HL-60/S4 (cell line): Measurements from ENCODE around the gene CLCN7.
"Not testable (repeated sequence)": the region's sequence is repeated elsewhere in the genome, so short reads cannot be mapped to it uniquely, and the experiment has no call there.

Source experiments
- in situ Hi-C: fragments of 300-500 bp; cut with MboI; formaldehyde crosslinking; loops from 2 replicates; pipeline ENCODE4 v1.14.3; 2022; ENCODE audit warnings: low sequenced_read_pairs

Gene CLCN7

DNA sequence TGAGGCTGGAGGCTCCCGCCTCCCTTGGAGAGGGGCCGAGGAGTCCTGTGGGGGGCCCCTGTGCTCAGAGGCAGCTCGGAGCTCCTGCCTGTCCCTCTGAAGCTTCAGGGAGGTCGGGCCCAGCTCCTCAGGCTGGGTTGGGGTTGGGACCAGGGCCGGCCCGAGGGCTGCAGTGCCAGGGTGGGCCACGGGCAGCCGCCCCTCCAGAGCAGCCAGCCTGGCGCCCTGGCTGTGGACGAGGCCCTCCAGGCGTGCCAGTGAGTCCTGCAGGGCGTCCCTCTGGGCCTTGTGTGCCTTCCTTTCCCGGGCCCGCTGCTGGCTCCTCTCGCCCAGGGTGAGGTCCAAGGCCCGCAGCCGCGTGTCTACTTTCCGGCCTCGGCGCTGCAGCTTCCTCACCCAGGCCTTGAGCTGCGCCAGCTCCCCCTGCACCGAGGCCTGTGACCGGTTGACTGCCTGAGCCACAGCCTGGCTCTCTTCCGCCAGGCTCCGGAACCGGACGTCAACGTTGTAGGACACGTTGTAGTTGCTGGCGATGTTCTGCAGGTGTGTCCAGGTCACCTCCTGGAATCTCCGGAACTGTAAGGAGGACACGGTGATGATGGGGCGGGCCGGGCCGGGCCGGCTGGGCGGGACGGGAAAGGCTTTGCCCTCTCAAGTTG, 12.7 kb upstream of the CLCN7 start:
- in situ Hi-C loops, result no loop called here

DNA sequence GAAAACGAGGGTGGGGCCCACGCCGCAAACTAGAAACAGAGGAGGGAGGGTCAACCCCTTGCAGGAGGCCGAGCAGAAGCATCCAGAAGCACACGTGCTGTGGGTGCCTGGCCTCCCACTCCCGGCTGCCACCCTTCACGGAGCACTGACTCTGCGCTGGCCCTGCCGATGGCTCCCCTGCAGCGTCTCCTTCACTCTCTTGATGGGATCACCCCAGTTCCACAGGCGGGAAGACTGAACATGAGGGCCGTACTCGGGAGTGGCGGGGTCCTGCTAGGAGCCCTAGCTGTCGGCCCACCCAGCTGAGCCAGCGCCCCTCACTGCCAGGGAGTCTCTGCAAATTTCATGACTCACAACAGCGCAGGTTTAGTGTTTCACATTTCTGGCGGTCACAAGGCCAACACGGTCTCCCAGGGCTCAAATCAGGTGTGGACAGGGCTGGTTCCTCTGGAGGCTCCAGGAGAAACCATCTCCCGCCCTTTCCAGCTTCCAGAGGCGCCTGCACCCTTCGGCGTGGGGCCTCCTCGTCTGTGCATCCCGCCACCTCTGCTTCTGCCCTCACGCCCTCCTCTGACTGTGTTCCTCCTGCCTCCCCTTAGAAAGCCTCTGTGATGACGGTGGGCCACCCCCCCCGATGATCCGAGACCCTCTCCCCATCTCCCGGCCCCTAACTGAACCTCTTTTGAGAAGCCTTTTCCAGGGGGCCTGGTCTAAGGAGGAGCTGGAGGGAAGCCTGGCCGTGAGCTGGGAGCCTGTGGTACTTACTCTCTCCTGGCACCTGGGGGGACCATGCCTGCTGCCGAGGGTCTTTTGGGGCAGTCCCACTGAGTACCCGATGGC, 11.9 kb upstream of the CLCN7 start:
- in situ Hi-C loops, result no loop called here

DNA sequence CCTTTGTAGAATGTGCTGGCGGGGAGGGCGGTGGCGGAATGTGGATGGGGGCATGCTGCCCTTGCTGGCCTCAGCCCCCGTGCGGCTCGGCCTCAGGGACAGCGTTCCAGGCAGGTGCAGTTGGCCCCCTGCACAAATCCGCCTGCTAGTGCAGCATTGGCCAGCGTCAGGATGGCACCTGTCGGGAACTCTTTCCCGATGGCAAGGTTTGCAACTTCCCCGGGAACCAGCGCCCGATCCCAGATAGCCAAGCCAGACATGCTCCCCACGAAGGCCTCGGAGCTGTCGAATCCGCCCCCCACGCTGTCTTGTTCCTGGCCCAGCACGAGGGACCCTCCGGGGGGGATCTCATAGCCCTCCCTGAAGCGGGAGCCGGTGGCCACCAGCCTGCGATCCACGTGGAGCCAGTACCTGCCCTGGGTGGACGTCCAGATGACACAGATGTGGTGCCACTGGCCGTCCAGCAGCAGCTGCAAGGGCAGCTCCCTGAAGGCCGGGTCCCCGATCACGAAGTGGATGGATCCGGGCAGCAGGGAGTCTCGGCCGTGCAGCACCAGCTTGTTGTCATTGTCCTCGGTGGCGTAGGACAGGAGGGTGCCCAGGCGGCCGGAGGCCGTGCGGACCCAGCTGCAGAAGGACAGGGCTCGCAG, 11.1 kb upstream of the CLCN7 start:
- in situ Hi-C loops, result no loop called here

DNA sequence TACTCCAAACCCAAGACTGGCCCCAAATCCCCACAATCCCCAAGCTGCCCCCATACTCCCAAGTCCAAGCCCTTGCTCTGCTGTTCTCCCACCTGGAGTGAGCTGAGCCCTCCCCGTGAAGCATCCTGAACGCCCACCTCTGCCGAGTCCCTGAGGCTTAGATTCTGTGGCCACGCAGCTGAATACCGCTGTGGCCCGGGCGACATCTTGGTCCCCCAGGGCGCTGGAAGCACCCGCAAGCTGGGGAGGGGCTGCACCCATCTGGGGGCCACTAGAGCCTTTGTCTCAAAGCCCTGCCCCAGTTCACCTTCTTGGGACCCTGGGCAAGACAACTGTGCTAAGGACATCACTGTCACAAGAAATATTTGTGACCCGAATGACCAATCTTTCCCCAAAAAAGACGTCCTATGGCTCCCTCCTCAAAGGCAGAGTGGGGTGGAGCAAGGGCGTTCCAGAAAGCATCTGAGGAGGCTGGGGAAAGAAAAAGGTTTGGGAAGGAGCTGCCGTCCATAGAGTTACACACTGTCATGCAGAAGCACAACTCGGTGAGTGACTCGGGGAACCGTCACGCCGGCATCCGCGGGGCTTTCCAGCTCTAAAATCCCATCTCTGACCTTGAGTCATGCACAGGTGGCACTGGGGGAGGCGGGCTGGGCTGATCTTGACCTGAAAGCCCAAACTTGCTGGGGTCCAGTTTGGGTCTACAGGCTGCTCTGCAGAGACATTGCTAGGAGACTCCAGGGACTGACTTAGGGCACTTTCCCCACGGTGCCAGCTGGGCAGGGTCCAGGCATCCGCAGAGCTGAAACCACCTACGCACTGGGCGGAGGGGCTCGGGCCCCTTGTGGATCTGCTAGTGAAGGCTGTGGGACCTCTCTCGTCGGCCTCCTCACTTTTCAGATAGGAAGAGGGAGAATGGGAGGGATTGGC, 7.3 kb upstream of the CLCN7 start:
- in situ Hi-C loops, result no loop called here

DNA sequence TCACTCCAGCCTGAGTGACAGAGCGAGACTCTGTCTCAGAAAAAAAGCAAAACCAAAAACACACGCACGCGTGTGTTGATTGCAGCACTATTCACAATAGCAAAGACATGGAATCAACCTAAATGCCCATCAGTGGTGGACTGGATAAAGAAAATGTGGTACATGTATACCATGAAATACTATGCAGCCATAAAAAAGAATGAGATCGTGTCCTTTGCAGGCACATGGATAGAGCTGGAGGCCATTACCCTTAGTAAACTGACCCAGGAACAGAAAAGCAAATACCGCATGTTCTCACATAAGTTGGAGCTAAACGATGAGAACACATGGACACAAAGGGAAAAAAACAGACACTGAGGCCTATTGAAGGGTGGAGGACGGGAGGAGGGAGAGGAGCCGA, 4.1 kb upstream of the CLCN7 start:
- in situ Hi-C loops, result not testable (repeated sequence)

DNA sequence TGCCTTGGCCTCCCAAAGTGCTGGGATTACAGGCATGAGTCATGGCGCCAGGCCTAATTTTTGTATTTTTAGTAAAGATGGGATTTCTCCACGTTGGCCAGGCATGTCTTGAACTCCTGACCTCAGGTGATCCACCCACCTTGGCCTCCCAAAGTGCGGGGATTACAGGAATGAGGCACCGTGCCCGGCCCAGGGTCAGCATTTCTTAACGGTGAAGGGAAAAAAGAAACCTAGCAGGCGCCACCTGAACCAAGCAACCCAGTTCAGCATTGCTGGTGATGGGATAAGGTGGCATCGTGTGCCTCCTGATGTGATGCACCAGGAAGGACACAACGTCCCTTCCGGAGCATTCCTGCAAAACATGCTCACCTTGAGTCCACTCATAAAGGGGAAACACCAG, 2.2 kb upstream of the CLCN7 start:
- in situ Hi-C loops, result no loop called here

DNA sequence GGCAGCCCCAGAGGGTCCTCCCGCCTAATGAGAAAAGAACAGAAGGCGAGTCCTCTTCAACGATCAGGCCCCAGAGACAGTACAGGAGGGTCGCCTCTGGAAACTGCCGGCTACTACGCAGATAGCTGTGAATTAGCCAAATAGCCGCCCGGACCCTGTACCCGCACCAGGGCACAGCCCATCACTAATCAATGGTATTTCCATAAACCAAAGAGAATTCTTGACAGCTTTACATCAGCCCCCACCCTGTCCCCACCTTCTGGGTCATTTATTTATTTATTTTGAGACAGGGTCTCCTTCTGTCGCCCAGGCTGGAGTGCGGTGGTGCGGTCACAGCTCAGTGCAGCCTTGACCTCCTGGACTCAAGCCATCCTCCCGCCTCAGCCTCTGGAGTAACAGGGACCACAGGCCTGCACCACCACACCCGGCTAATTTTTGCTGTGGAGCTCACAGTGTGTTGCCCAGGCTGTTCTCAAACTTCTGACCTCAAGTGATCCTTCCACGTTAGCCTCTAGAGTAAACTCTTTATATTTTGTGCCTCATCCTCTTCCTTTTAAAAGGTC, 805 bp upstream of the CLCN7 start:
- in situ Hi-C loops, result no loop called here

DNA sequence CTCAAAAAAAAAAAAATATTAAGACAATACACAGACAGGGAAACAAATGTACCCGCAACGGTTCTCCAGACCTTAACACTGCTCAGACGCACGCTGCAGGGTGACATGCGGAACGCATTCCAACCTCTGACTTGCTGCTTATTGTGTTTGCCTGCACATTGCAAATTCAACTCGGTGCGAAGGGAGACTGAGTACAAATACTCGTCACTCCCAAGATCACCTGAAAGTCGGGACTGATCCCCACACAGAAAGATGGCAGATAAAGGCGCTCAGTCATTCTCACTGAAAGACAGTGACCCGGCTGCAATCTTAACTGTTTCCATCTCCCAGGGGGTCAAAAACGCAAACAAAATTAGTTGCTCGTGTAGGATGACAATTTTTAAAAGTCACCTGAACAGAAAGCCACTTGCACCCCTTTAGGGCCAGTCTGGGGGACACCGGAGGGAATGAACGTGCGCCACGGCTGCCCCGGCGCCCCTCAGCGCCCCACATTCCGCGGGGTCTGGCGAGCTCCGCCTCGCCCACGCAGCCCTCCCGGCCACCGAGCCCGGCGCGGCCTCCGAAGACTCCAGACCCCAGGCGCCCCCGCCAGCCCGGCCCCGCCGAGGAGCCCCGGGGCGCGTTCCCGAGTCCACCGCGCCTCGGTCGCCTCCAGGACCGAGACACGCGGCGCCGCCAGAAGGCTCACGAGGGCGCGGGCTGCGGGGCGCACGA, 589 bp downstream of the CLCN7 start:
- in situ Hi-C loops, result no loop called here

DNA sequence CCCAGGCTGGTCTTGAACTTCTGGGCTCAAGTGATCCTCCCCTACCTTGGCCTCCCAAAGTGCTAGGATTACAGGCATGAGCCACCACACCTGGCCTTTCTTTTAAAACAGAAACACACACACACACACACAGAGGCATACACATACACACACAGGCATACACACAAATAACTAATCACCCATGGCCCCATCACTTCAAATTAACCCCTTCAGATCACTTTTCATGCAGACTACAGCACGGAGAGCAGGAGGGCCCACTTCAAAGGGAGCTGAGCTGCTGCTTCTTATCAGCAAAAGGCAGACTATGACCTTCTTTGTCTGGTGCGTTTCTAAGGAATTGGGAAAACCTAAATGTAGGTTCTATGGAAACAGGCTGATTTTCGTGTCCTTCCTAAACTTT, 1.9 kb downstream of the CLCN7 start:
- in situ Hi-C loops, result no loop called here

DNA sequence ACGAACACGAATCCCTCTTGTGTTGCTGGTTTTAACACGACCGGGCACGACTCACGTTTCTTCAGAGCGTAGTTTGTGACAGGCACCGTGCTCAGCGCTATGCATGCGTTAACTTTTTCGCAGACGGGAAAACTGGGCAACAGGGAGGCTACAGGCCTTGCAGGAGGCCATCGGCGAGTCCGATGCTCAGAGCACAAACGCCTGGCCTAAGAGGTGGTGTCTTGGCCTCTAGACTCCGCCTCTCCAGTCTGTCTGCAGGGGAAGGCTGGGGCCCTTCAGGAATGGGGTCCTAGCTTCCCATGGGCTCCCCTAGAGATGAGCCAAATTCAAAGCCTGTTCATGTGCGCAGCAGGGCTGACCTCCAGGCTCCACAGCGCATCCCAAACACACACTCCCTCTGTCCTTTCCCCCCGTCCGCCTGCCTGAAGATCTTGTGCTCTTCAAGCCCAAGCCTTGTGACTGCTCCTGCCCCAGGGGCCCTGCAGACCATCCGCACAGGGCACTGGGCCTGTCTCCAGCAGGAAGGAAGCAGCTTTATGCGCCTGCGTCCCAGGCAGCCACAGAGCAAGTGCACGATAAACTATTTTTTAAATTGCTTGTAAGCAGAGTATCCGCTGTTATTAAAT, 3.1 kb downstream of the CLCN7 start:
- in situ Hi-C loops, result no loop called here

DNA sequence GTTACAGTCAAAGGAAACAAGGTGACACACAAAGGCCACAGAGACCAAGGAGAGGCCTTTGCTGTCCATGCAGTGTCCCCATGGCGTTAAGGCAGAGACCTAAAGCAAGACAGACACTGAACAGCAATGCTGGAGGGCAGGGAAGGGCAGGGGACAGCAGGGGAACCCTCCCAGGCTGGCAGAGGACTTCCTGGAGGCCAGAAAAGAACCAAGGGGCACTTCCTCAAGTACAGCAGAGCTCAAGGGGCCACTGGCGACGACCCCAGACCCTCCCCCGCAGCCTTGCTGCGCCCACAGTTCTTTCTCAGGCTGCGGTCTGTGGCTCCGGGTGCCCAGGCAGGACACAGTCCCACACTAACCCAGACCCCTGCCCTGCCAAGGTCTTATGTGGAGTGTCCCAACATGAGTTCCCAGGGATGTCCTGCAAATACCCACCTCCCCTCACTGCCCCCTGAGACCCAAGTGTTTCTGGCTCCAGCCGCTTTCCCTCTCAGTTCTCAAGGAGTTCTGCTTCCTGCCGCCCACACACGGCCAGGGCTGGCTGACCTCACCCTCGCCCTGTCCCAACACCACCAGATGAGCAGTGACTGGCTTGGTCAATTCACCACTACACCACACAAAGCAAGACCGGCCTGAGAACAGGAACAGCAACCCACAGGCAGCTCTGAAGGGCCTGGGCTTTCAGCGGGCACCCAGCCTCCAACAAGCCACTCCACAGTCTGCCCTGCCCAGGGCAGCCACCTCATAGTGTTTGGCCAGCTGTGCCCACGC, 4.2 kb downstream of the CLCN7 start:
- in situ Hi-C loops, result no loop called here

DNA sequence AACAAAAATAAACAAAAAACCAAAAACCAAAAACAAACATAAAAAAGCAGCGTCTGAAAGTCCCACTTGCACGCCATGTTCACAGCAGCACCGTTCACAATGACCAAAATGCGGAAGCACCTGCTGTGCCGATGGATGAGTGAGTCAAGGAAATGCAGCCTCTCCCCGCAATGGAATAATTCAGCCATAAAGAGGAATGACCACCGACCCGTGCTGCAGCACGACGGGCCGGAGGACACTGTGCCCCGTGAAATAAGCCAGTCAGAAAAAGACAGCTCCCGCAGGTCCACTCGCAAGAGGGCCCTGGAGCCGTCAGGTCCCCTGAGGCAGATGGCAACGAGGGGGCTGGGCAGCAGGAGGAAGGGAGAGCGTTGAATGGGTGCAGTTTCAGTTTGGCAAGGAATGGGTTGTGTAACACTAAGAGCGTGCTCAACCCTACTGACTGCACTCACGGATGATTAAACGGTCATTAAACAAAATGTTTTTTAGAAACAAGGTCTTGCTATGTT, 5.1 kb downstream of the CLCN7 start:
- in situ Hi-C loops, result no loop called here

DNA sequence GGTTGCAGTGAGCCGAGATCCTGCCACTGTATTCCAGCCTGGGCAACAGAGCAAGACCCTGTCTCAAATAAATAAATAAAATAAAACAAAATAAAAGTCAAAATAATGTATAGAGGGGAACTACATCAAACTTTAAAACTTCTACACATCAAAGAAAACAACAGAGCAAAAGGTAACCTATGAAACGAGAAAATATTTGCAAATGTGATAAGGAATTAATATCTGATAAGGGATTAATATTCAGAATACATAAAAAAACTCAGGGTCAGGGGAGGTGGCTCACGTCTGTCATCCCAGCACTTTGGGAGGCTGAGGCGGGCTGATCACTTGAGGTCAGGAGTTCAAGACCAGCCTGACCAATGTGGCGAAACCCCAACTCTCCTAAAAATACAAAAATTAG, 5.7 kb downstream of the CLCN7 start:
- in situ Hi-C loops, result not testable (repeated sequence)

DNA sequence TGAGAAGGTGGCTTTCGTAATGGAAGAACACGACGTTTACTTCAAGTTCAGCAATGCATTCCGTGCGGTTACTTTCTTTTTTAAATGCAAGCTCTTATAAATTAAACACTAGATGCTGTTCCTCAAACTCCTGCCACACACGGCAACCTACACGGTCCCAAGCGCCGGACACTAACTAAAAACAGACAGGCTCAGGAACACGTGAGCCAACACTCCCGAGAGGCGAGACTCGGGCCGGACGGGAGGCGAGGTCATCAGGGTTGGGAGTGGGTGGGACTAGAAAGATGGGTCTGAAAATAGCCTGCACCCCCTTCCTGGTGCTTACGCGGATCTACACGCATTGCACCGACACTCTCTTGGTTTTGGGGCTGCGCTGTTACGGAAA, 6.4 kb downstream of the CLCN7 start:
- in situ Hi-C loops, result no loop called here

DNA sequence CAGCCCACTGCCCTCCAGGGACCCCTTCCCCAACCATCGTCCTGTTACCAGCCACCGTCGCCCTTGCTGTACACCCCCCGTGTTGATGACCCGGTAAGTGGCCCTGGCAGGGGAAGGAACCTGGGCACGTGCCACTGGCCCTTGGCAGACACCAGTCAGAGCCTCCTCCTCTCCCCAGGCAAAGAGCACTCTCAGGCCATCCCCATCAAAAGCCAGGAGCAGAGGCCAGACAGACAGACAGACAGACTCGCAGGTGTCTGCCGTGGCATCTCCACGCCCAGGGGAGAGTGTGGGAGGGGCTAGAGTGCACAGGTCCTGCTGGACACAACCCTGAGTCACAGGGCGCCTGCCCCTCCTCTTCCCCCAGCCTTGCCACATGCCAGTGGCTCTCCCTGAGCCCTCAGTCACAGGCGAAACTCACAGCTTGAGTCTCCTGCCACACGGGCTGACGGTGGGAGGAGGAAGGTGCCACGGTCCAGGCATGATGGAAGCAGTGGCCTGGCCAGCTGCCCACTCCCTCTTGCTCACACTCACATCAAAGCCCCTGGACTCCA, 7.8 kb downstream of the CLCN7 start:
- in situ Hi-C loops, result no loop called here

DNA sequence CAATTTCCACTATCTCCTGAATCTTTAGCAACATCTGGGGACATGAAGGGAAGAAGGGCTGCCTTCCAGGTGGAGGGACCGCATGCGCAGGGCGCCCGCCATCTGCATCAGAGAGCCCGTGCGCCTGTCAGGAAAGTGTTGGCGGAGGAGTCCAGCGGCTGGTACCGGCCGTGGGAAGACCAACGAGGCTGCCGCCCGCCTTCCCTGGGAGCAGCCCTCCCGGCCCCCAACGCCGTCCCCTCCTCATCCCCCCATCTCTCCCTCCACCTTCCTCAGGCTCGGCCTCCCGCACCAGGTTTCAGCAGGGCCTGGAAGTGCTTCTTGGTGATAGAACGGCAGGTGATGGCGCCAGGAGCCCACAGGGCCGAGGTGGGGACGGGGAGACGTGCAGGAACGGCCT, 8.8 kb downstream of the CLCN7 start:
- in situ Hi-C loops, result no loop called here

DNA sequence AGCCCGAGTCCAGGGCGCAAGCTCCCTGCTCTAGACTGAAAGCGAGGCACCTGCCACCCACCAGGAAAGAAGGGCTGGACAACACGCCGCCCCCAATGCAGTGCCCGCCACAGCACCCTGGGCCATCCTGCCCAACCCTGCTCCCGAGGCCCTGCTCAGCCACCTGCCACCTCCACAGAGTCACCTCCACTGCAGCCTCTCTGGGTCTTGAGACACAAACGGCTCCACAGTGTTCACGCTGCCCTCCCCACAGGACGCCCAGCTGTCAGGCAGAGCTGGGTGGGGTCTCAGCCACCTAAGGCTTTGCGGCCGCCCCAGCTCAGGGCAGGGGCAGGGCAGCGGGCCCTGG, 9.3 kb downstream of the CLCN7 start:
- in situ Hi-C loops, result no loop called here

DNA sequence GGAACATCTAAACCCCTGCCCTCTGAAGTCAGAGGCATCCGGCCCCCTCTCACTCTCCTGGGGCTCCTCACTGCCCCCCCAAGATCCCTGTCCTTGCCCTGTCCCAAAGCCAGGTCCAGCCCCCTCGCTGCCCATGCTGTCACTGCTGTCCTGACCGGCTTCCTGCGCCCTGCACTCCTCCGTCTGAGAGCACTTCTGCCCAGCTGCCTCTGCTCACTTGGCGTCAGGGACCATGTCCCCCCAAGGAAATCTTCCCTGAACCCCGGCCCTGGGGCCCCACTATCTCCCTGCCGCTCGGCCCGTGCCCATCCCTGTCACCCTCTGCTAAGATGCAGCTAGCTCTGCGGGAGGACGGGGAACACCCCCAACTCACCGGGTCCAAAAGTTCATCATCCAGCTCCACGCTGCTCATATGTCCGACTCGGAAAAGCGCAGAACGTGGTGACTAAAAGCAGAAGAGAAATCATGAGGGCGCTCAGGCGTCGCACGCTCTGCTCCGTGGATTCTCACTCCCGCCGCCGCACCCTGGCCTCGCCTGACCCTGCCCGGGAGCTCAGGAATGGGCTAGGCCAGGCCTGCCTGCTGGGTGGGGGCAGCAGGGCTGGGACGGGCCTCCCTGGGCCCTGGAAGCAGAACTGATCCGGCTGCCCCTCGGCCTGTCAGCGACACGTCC, 9.8 kb downstream of the CLCN7 start:
- in situ Hi-C loops, result no loop called here
